NCI-H1105 treated with DMSO at 0.1 percent for 48 hours (cell line): ENCODE data around the gene SH3BGRL2.

ENCODE experiments used
- DNase-seq: peaks from one replicate; lab custom pipeline; 2025; lab: John Stamatoyannopoulos, UW

Gene SH3BGRL2

GRCh38 chr6:79630883-79631692 lies at the start of gene SH3BGRL2:
SH3BGRL2 (plus strand) TSS chr6:79631329; CDS start chr6:79631462, 133 bp downstream.
- DNase-seq = peak; percentile 90

- DNase-seq = no peak
Observed at GRCh38 chr6:79584332-79584731, 46.8 kb upstream of the SH3BGRL2 start.

- no peak for DNase-seq
Observed at GRCh38 chr6:79586548-79586947, 44.6 kb upstream of the SH3BGRL2 start.

GRCh38 chr6:79589701-79590100 lies 41.4 kb upstream of the SH3BGRL2 start:
- DNase-seq = no peak

GRCh38 chr6:79597155-79597554 lies 34.0 kb upstream of the SH3BGRL2 start:
- DNase-seq = no peak

GRCh38 chr6:79598012-79598411 lies 33.1 kb upstream of the SH3BGRL2 start:
- DNase-seq = no peak

GRCh38 chr6:79599725-79600259 lies 31.3 kb upstream of the SH3BGRL2 start:
- DNase-seq = no peak

- DNase-seq = no peak
Observed at GRCh38 chr6:79600313-79600712, 30.8 kb upstream of the SH3BGRL2 start.

GRCh38 chr6:79600812-79601609 lies 30.1 kb upstream of the SH3BGRL2 start:
- no peak for DNase-seq

GRCh38 chr6:79602859-79603258 lies 28.3 kb upstream of the SH3BGRL2 start:
- DNase-seq = peak; percentile 29

GRCh38 chr6:79604583-79605037 lies 26.5 kb upstream of the SH3BGRL2 start:
- no peak for DNase-seq

GRCh38 chr6:79605061-79605460 lies 26.1 kb upstream of the SH3BGRL2 start:
- no peak for DNase-seq

- no peak for DNase-seq
Observed at GRCh38 chr6:79605968-79606764, 25.0 kb upstream of the SH3BGRL2 start.

- no peak for DNase-seq
Observed at GRCh38 chr6:79607000-79607399, 24.1 kb upstream of the SH3BGRL2 start.

- DNase-seq = no peak
Observed at GRCh38 chr6:79608334-79609224, 22.6 kb upstream of the SH3BGRL2 start.

- DNase-seq = no peak
Observed at GRCh38 chr6:79609225-79609595, 21.9 kb upstream of the SH3BGRL2 start.

- no peak for DNase-seq
Observed at GRCh38 chr6:79610306-79611009, 20.7 kb upstream of the SH3BGRL2 start.

- no peak for DNase-seq
Observed at GRCh38 chr6:79612457-79612856, 18.7 kb upstream of the SH3BGRL2 start.

- no peak for DNase-seq
Observed at GRCh38 chr6:79612918-79613317, 18.2 kb upstream of the SH3BGRL2 start.

GRCh38 chr6:79613912-79614311 lies 17.2 kb upstream of the SH3BGRL2 start:
- DNase-seq = no peak
